CD4-positive, alpha-beta T cell (primary cell): Measurements from ENCODE around the gene PKN2. TPM values are rescaled to one million over a fixed set of nuclear protein-coding genes. Genes with fewer than 3 reads are reported as not detected.

Experiments used
- ATAC-seq: fragments of 200-7000 bp; cut with Tn5 transposase; one replicate; pipeline ENCODE4 v1.10.0; 2022; ENCODE audit warnings: mild to moderate bottlenecking; ENCODE audit not compliant: poor library complexity
- CTCF ChIA-PET: fragments of 350-600 bp; sonication (Branson Sonifier 250); formaldehyde crosslinking; loops from one replicate; lab custom pipeline; 2021; ENCODE audit warnings: antibody characterized with exemption, inconsistent platforms; lab: Charles Lee
- POLR2A ChIA-PET: fragments of 350-600 bp; sonication (Branson Sonifier 250); formaldehyde crosslinking; loops from one replicate; lab custom pipeline; 2021; ENCODE audit warnings: antibody characterized with exemption, inconsistent platforms; lab: Charles Lee
- DNase-seq, 14 experiments: peaks; one replicate each; pipeline ENCODE4 v3.0.0-alpha.2; 2013 to 2020; ENCODE audit warnings: mixed read lengths in 2 of 14
- H3K27ac ChIP-seq, 2 donors: one replicate each; pipeline versions ENCODE4 v1.5.1 to v1.7.0; 2013; ENCODE audit warnings: low read length in 2 of 2, low read depth in 1 of 2, mild to moderate bottlenecking in 1 of 2
- H3K27me3 ChIP-seq, 2 experiments: 1 replicate in 1 of 2; 2 replicates in 1 of 2; pipeline versions ENCODE4 v1.6.1 to v1.7.0; 2013; ENCODE audit warnings: low read length in 2 of 2, control low read depth in 1 of 2, mild to moderate bottlenecking in 1 of 2, moderate library complexity in 1 of 2; ENCODE audit not compliant: insufficient read depth in 2 of 2, control insufficient read depth in 1 of 2
- H3K36me3 ChIP-seq: one replicate; pipeline ENCODE4 v1.6.1; 2013; ENCODE audit warnings: low read length, control low read depth; ENCODE audit not compliant: insufficient read depth
- H3K4me1 ChIP-seq: one replicate; pipeline ENCODE4 v1.6.1; 2013; ENCODE audit warnings: low read length, control low read depth; ENCODE audit not compliant: insufficient read depth
- H3K4me3 ChIP-seq: one replicate; pipeline ENCODE4 v1.5.1; 2013; ENCODE audit warnings: mild to moderate bottlenecking, low read length, moderate library complexity
- H3K9me3 ChIP-seq, 2 experiments: 1 replicate in 1 of 2; 2 replicates in 1 of 2; pipeline versions ENCODE4 v1.6.1 to v1.7.0; 2013; ENCODE audit warnings: low read length in 2 of 2, mild to moderate bottlenecking in 2 of 2, control low read depth in 1 of 2, moderate library complexity in 1 of 2; ENCODE audit not compliant: control insufficient read depth in 1 of 2, insufficient read depth in 1 of 2
- H3K27ac Mint-ChIP-seq: one replicate; pipeline ENCODE4 v1.8.0; 2020; ENCODE audit warnings: mixed read lengths
- H3K27me3 Mint-ChIP-seq: one replicate; pipeline ENCODE4 v1.8.0; 2021; ENCODE audit warnings: mixed read lengths
- H3K36me3 Mint-ChIP-seq: one replicate; pipeline ENCODE4 v1.8.0; 2021; ENCODE audit warnings: low read depth, mixed read lengths
- H3K4me1 Mint-ChIP-seq: one replicate; pipeline ENCODE4 v1.8.0; 2021; ENCODE audit warnings: low read depth, mixed read lengths
- H3K4me3 Mint-ChIP-seq: one replicate; pipeline ENCODE4 v1.8.0; 2020; ENCODE audit warnings: mild to moderate bottlenecking, mixed read lengths
- H3K9me3 Mint-ChIP-seq: one replicate; pipeline ENCODE4 v1.8.0; 2020; ENCODE audit warnings: mixed read lengths
- CTCF ChIP-seq: fragments of 200-600 bp; IDR thresholded peaks from one replicate; pipeline ENCODE4 v1.8.0; 2022; ENCODE audit warnings: antibody characterized with exemption, mild to moderate bottlenecking
- intact Hi-C, 2 experiments: fragments of 100-400 bp; cut with DNase I in 1 of 2; cut with micrococcal nuclease in 1 of 2; formaldehyde crosslinking; loops; one replicate each; pipeline versions ENCODE4 v1.15.1 to v1.9.0; 2023 to 2025; cut with DNase I, micrococcal nuclease
- total RNA-seq, 174 experiments: library from RNA in 2 of 174; stranded (reverse) in 2 of 174; gene quantifications; one replicate each; pipeline ENCODE4 v1.2.3 and lab custom pipeline; 2021 to 2026

PKN2 gene
- total RNA-seq, 2 experiments from 2014 or later: 38.8 to 41.4 TPM

- Mint-ChIP-seq H3K27ac (no peak overlapping the region), H3K36me3 (peaks cover 93% of the 10 kb centered on the region)
- POLR2A ChIA-PET: no interaction called here
These were observed 89.6 kb downstream of the PKN2 start for GRCh38 chr1:88773540-88774150.

GRCh38 chr1:88774151-88774556, 90.1 kb downstream of the PKN2 start:
- intact Hi-C loops: no loop called here
- no peak overlapping the region for H3K4me3 ChIP-seq
- no peak for ATAC-seq
- no peaks in the 10 kb centered on the region for H3K4me1 Mint-ChIP-seq
- no peak overlapping the region for H3K27ac Mint-ChIP-seq
- H3K27me3 ChIP-seq: no peaks in the 10 kb centered on the region
- H3K36me3 Mint-ChIP-seq: peaks cover 91% of the 10 kb centered on the region
- no peak overlapping the region for H3K27ac ChIP-seq
- no peak for TF ChIP-seq CTCF
- ChIA-PET POLR2A (no interaction called here), CTCF (no interaction called here)
- H3K4me3 Mint-ChIP-seq: no peak overlapping the region
- H3K36me3 ChIP-seq: peaks cover 60% of the 10 kb centered on the region
- H3K9me3 ChIP-seq: no peaks in the 10 kb centered on the region
- no peak for DNase-seq
- H3K27me3 Mint-ChIP-seq: no peaks in the 10 kb centered on the region
- no peaks in the 10 kb centered on the region for H3K9me3 Mint-ChIP-seq
- no peaks in the 10 kb centered on the region for H3K4me1 ChIP-seq

More at GRCh38 chr1:88773540-88774150, 89.6 kb downstream of the PKN2 start:
- H3K4me3 ChIP-seq: no peak overlapping the region
- no peaks in the 10 kb centered on the region for H3K9me3 ChIP-seq
- TF ChIP-seq CTCF: no peak
- Mint-ChIP-seq H3K4me3 (no peak overlapping the region), H3K9me3 (no peaks in the 10 kb centered on the region), H3K27me3 (no peaks in the 10 kb centered on the region), H3K4me1 (no peaks in the 10 kb centered on the region)
- no peak overlapping the region for H3K27ac ChIP-seq
- peaks cover 57% of the 10 kb centered on the region for H3K36me3 ChIP-seq
- intact Hi-C loops: no loop called here
- CTCF ChIA-PET: no interaction called here
- ATAC-seq (no peak), DNase-seq (no peak)
- no peaks in the 10 kb centered on the region for H3K27me3 ChIP-seq
- no peaks in the 10 kb centered on the region for H3K4me1 ChIP-seq

GRCh38 chr1:88777604-88778149, 93.6 kb downstream of the PKN2 start:
- no peak for TF ChIP-seq CTCF
- ATAC-seq (no peak), DNase-seq (no peak)
- Mint-ChIP-seq H3K4me1 (no peaks in the 10 kb centered on the region), H3K9me3 (no peaks in the 10 kb centered on the region), H3K4me3 (no peak overlapping the region), H3K36me3 (peaks cover 73% of the 10 kb centered on the region), H3K27ac (no peak overlapping the region), H3K27me3 (no peaks in the 10 kb centered on the region)
- Histone ChIP-seq H3K9me3 (no peaks in the 10 kb centered on the region), H3K4me1 (no peaks in the 10 kb centered on the region), H3K27ac (no peak overlapping the region), H3K27me3 (no peaks in the 10 kb centered on the region), H3K36me3 (peaks cover 45% of the 10 kb centered on the region), H3K4me3 (no peak overlapping the region)
- intact Hi-C loops: no loop called here
- ChIA-PET POLR2A (no interaction called here), CTCF (no interaction called here)
